Erythroblast (primary cell): Measurements from ENCODE around the gene SFTA2.
"Not testable (repeated sequence)": the region's sequence is repeated elsewhere in the genome, so short reads cannot be mapped to it uniquely, and the experiment has no call there.

Source experiments
- DNase-seq, 2 experiments: peaks; one replicate each; lab custom pipeline; 2025; lab: John Stamatoyannopoulos, UW
- GATA1 ChIP-seq: IDR thresholded peaks from 2 replicates; pipeline ENCODE4 v1.6.1; 2011; ENCODE audit warnings: low read depth, mild to moderate bottlenecking, control low read depth, low read length, moderate library complexity
- POLR2A ChIP-seq: IDR thresholded peaks from 2 replicates; pipeline ENCODE4 v1.6.1; 2011; ENCODE audit warnings: mild to moderate bottlenecking, low read length

The SFTA2 gene

GRCh38 chr6:30912746-30913520, 19.0 kb downstream of the SFTA2 start:
- DNase-seq: no peak
- no peak for TF ChIP-seq POLR2A
- no peak for TF ChIP-seq GATA1

GRCh38 chr6:30910473-30910872, 21.5 kb downstream of the SFTA2 start:
- not testable (repeated sequence) for DNase-seq

- DNase-seq: no peak
- TF ChIP-seq GATA1: no peak
- no peak for TF ChIP-seq POLR2A
Observed at GRCh38 chr6:30908700-30909099, 23.3 kb downstream of the SFTA2 start.

GRCh38 chr6:30907758-30908591, 24.0 kb downstream of the SFTA2 start, which contains the start of gene GTF2H4:
GTF2H4 (plus strand) TSS chr6:30908207.
- DNase-seq: peak; percentile 95 to 96
- no peak for TF ChIP-seq GATA1
- peak; percentile 33 for TF ChIP-seq POLR2A

GRCh38 chr6:30907290-30907757, 24.6 kb downstream of the SFTA2 start:
- not testable (repeated sequence) for DNase-seq

- DNase-seq: no peak
- TF ChIP-seq GATA1 (no peak), POLR2A (no peak)
Observed at GRCh38 chr6:30903236-30903635, 28.7 kb downstream of the SFTA2 start.

GRCh38 chr6:30902709-30903108, 29.3 kb downstream of the SFTA2 start:
- TF ChIP-seq GATA1 (no peak), POLR2A (no peak)
- DNase-seq: no peak

GRCh38 chr6:30902196-30902595, 29.8 kb downstream of the SFTA2 start:
- DNase-seq: not testable (repeated sequence)

- no peak for DNase-seq
Observed at GRCh38 chr6:30901436-30901835, 30.5 kb downstream of the SFTA2 start.

GRCh38 chr6:30900863-30901417, 31.0 kb downstream of the SFTA2 start:
- DNase-seq: no peak
- TF ChIP-seq GATA1 (no peak), POLR2A (no peak)

More at GRCh38 chr6:30901436-30901835, 30.5 kb downstream of the SFTA2 start:
- TF ChIP-seq POLR2A (no peak), GATA1 (no peak)

- TF ChIP-seq GATA1: no peak
- no peak for TF ChIP-seq POLR2A
- DNase-seq: no peak
Observed at GRCh38 chr6:30898750-30899360, 33.1 kb downstream of the SFTA2 start.

GRCh38 chr6:30897882-30898281, 34.1 kb downstream of the SFTA2 start:
- no peak for DNase-seq
- TF ChIP-seq POLR2A: no peak
- no peak for TF ChIP-seq GATA1

- TF ChIP-seq GATA1 (no peak), POLR2A (no peak)
- DNase-seq: no peak
Observed at GRCh38 chr6:30896541-30896940, 35.4 kb downstream of the SFTA2 start.

GRCh38 chr6:30895343-30895742, 36.6 kb downstream of the SFTA2 start:
- TF ChIP-seq POLR2A (no peak), GATA1 (no peak)
- no peak for DNase-seq

GRCh38 chr6:30894935-30895334, 37.0 kb downstream of the SFTA2 start:
- DNase-seq: no peak
- TF ChIP-seq POLR2A: no peak
- TF ChIP-seq GATA1: no peak
